Measurements from ENCODE around the gene SVIL. TPM values are rescaled to one million over a fixed set of nuclear protein-coding genes. Genes with fewer than 3 reads are reported as not detected.
A peak's percentile ranks its signal among the peaks of the same experiment; 100 is the strongest.
"Not testable (repeated sequence)": the region's sequence is repeated elsewhere in the genome, so short reads cannot be mapped to it uniquely, and the experiment has no call there.

The SVIL gene
- total RNA-seq, 1 donor from 2014 or later, result 16.2 TPM

DNA sequence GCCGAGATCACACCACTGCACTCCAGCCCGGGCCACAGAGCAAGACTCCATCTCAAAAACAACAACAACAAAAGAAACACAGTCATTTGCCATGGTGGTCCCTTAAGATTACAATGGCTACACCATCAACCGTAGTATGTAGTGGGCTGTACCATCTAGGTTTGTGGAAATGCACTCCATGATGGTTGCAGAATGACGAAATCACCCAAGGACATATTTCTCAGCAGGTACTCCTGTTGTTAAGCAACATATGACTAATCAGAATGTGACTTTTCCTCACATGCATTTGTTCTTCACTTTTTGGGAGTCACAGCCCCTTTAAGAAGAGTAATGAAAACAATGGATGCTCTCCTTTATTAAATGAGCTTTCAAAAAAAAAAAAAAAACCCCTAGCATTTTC is 11.0 kb downstream of the SVIL start:
- DNase-seq (ENCODE audit: low spot score) (no peak), ATAC-seq (no peak)

DNA sequence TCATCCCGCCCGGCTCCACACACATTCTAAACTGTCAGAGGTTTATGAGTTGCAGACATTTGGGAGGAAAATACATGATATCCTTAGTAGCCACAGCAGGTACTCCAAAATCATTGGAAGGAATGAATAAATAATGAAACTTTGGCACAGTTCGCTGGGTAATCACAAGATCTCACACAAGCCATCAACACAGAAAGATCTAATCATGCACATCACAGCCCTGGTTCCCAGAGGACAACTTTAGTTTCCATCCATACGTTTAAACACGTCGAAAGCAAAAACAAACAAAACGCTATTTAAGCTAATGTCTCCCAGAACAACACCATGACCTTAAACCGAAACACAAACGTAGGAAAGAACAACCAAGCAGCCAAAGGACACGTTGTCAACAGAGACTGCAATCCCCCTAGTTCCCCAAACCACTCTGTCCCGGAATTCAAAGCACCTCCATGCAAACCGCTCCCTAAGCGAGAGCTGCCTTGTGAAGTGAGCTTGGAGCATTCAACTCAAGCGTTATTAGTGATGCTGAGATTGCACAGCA is 12.3 kb downstream of the SVIL start:
- peak; percentile 15 for DNase-seq (ENCODE audit: low spot score)

DNA sequence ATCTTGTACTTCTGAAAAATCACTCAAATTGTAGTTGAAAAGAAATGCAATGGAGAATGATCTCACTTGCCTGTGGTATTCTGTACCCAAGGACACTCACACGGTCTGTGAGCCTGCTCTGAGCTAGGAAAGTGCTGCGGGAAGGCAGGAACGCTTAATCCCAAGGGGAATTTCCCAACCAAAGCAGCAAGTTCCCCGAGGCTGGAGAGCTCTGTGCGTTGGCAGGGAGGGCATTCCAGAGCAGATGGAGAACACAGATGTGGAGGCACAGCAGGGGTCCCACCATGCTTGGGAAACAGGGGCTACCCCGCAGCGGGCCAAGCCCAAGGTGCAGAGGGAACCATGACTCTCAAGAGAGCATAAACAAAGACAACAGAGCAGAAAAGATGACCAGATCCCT is 13.6 kb downstream of the SVIL start:
- ATAC-seq, result no peak
- DNase-seq (ENCODE audit: low spot score), result peak; percentile 21

More for the DNA sequence above, 12.3 kb downstream of the SVIL start:
- no peak for ATAC-seq

DNA sequence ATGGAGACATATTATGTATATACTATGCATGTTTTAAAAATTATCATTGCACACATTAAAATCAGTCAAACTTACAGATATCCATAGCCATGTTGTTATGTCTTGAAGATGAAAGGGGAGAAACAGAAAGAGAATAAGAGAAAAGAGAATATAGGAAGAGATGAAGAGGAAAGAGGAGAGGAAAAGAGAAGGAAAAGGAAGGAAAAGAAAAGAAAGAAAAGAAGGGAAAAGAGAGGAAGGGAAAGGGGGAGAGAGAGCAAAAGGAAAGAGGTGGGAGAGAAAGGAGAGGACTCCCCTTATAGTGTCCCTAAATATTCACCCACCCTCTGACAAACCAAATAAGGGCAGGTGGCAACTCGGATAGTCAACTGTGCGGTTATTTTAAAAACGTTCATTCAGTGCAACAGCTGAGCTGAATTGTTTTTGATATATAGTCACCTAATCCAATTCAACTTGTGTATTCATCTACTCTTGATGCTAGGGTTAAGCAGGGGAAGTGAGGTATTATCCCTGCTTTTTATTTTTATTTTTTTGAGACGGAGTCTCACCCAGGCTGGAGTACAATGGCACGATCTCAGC is 14.6 kb downstream of the SVIL start:
- ATAC-seq, result no peak

DNA sequence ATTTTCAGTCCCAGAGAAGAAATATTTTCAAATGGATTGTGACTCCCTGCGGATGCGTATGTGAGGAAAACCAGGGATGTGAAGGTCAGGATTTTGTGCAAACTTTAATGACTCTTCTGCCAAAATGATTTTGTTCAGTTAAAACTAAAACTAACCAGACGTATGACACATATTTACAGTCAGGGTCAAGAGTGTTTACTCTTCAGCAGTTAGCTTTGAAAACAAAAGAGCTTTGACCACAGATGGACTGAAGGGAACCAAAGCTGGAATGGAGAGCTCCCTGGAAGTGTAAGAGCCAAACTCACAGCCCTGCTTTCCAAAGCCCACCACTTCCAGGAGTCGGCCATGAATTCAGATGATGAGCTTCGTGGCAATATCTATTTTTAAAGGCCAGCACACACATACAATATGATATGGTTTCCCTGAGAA is 15.5 kb downstream of the SVIL start:
- peak; percentile 22 for DNase-seq (ENCODE audit: low spot score)
- ATAC-seq, result peak; percentile 71

More for the DNA sequence above, 14.6 kb downstream of the SVIL start:
- no peak for DNase-seq (ENCODE audit: low spot score)

DNA sequence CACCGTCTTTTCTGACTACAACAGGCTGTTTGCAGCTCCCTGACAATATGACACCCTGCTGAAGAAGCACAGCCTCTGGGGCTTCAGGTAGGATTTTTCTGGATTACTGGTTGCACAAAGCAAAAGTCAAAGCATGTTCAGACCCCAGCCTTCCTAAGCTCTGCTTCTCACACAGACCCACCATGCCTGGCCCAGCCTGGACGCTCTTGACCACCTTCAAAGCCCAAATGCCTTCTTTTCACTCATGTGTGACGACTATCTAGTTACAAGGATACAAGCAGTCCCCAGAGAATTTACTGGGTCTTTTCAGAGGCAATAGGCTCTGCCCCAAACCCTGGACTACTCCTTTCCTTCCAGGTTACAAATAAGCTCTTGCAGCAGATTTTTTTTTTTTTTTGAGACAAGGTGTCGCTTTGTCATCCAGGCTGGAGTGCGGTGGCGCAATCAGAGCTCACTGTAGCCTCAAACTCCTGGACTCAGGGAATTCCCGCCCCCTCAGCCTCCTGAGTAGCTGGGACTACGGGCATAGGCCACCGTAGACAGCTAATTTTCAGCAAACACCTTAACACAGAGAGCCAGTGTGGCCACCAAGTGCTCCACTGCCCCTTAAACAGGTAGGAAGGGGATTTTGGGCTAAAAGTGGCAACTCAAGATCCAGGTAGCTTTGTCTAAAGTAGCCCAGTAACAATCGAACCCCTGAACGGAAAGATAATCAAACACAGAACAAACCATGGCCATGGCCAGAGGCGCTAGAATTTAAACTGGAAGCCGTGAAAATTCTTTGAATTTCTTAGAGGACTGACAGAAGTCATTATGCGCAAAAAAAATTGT is 16.2 kb downstream of the SVIL start:
- peak; percentile 86 for ATAC-seq
- DNase-seq (ENCODE audit: low spot score), result peak; percentile 57

DNA sequence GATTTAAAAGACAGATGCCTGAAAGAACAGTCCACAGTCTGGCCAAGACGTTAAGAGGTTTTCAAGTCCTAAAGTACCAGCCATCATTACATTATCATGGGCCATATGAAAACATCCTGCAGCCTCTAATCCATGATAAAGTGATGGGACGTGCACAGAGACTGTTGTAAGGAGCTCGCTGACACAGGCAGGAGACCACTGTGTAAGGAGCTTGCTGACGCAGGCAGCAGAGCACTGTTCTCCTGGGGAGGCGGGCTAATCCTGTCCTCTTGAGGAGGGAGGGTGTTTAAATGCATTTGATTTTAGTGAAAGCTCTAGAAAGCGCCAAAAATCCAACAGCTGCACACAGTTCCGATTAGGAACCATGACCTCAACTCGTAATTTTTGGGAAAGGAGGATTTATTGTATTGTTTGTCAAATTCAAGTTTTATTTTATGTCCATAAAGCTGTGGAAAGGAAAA is 16.9 kb downstream of the SVIL start:
- ATAC-seq (no peak), DNase-seq (ENCODE audit: low spot score) (peak; percentile 6)

DNA sequence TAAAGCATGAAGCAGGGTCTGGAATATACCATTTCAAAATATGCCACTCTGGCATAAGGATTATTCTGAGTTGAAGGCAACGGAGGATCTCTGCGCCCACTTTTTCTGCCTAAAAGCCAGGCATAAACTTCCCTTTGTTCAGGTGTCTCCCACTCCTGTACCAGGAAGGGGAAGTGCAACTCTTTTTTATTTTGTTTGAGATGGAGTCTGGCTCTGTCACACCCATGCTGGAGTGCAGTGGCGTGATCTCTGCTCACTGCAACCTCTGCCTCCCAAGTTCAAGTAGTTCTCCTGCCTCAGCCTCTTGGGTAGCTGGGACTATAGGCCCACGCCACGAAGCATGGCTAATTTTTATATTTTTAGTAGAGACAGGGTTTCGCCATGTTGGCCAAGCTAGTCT is 18.2 kb downstream of the SVIL start:
- DNase-seq (ENCODE audit: low spot score) (peak; percentile 7), ATAC-seq (no peak)

DNA sequence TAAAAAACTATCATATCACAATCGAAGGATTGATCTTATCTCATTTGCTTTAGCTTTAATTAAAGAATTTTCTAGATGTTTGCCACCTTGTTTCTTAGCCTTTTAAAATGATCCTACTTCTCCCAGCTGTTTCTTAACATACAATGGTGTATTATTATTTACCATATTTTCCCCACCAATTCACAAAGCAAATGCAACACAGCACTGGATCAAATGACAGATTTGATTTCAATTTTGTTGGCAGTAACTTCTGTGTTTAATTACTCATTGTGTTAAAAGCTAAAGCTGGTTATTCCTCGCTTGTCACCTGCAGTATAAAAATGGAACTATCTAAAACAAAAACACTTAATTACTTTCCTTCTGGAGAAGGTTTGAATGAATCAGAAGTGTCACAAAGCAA is 19.6 kb downstream of the SVIL start:
- no peak for ATAC-seq

DNA sequence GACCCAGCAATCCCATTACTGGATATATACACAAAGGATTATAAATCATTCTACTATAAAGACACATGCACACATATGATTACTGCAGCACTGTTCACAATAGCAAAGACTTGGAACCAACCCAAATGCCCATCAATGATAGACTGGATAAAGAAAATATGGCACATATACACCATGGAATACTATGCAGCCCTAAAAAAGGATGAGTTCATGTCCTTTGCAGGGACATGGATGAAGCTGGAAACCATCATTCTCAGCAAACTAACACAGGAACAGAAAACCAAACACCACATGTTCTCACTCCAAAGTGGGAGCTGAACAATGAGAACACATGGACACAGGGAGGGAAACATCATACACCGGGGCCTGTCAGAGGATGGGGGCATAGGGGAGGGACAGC is 20.5 kb downstream of the SVIL start:
- ATAC-seq; DNase-seq (ENCODE audit: low spot score): not testable (repeated sequence)

More for the DNA sequence above, 19.6 kb downstream of the SVIL start:
- DNase-seq (ENCODE audit: low spot score), result no peak

DNA sequence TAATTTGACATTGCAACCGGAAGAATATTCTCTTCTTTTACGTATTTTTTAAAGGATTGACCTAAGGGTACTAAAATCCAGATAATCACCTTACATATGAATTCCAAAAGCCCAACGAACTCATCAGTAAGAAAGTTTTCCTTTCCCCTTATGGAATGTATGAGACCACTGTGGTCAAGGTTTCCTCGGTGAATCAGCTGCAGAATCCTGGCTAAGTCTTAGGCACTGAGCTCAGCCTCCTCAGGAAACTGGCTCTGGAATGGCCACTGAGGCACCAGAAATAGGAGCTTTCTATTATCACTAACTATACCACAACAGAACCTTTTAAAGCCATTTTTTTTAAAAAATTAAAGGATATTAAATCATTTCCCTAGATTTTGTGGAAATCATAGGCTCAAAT is 21.0 kb downstream of the SVIL start:
- no peak for DNase-seq (ENCODE audit: low spot score)
- ATAC-seq, result no peak

DNA sequence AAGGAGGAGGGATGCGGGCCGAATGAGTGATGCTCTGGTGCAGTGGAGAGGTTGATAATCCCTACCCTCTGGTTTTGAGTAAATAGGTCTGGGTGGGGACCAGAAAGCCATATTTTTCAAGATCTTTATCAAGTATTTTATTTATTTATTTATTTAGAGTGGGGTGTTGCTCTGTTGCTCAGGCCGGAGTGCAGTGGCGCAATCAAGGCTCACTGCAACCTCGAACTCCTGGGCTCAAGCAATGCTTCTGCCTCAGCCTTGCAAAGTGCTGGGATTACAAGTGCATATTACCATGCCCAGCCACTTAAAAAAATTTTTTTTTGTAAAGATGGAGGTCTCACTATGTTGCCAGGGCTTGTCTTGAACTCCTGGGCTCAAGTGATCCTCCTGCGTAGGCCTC is 21.6 kb downstream of the SVIL start:
- DNase-seq (ENCODE audit: low spot score), result peak; percentile 12
- ATAC-seq, result no peak

DNA sequence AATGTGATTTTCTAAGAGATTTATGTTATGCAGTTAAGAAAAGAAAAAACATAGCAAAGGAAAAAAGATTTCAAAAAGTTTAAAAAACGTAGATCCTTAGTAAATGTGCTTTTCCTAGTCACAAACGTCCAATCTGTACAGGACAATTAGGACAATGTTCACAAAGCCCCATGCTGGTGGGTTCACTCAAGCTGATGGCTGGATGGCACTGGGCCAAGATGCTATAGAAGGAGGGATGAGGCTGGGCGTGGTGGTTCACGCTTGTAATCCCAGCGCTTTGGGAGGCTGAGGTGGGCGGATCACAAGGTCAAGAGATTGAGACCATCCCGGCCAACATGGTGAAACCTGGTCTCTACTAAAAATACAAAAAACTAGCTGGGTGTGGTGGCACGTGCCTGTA is 22.1 kb downstream of the SVIL start:
- no peak for ATAC-seq
- peak; percentile 22 for DNase-seq (ENCODE audit: low spot score)

DNA sequence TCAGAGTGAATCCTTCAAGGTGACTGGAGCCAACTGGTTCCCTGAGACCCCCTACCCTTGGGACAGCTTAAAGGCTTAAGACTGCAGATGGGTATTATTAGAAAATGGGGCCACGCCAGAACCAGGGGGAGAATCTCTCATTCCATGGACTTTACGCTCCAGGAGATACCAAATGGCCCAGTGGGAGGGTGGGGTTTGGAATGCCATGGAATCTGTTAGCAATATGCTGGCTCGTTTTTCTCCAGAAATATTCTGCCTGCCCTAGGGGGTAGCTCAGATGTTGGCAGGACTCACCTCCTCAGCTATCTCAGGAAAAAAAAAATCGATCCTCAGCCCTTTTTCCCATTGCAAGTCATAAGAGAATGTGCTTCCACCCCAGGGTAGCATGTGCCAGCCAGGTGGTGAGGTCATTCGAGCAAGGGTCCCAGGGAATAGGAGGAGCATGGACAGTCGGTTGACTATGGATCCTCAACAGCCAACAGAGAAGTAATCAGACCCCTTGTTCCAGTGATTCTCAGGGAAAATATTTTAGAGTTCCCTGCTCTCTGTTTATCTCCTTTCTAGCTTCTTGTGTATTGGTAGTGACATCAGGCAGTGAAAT is 22.9 kb downstream of the SVIL start:
- ATAC-seq, result no peak

DNA sequence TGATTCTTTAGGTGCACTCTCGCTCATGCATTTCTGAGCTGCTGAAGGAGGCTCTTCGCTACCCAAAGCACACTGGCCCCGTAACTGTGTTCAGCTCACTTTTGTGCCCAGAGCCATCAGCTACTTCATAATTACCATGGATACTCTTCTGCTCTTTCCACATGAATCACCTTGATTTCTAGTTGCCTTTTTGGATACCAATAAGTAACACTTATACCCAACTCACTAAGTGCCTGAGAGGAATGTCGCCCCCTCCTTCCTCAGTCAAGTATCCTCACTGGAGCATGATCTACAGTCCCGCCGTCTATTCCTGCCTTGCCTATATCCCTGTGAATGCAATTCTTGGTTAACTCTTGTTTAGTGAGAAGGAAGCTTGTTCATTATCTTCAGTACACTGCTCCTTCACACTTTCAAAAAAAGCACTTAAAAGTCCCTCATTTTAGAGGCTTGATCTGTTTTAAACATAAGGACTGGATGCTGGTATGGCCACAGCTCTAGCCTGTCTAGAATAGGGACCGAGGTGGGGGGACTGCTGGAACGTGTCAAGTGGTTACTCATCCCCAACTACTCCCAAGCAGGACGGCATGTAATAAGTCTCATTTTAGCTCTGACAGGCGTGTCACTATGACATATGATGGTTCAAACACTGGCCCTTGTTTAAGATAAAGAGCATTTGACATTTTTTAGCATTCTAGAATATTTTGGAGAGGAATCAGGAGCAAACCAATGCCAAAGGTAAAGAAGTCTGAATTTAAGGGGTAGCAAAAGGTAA is 23.7 kb downstream of the SVIL start:
- DNase-seq (ENCODE audit: low spot score) (peak; percentile 4), ATAC-seq (no peak)

More for the DNA sequence above, 22.9 kb downstream of the SVIL start:
- DNase-seq (ENCODE audit: low spot score), result peak; percentile 19

DNA sequence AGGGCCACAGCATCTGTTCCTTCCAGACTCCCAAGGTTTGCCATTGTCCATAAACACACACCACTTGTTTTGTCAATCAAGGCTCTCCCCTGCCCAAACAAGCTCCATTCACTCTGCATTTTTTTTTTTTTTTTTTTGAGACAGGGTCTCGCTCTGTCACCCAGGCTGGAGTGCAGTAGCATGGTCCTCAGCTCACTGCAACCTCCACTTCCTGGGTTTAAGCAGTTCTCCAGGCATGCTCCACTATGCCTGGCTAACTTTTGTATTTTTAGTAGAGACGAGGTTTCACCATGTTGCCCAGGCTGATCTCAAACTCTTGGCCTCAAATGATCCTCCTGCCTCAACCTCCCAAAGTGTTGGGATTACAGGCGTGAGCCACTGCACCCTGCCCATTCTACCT is 24.4 kb downstream of the SVIL start:
- not testable (repeated sequence) for ATAC-seq

DNA sequence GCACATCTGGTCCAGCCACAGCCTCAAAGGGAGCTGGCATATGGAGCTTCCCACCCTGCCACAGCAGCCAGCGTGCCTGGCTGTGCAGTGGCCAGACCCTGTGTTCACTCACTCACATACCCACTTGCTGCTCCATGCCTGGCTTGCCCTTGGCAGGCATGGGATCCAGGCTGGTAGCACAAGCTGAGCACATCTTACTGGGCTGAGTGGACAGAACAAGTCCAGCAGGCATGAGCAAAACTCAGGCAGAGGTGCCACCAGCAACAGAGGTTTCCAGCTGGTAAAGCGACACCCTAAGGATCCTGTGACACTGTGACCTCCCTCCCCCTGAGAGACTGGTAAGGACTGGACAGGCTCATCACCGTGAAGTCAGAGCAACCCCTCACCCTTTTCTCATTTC is 25.1 kb downstream of the SVIL start:
- ATAC-seq, result no peak
- DNase-seq (ENCODE audit: low spot score), result no peak

More for the DNA sequence above, 24.4 kb downstream of the SVIL start:
- peak; percentile 0 for DNase-seq (ENCODE audit: low spot score)

DNA sequence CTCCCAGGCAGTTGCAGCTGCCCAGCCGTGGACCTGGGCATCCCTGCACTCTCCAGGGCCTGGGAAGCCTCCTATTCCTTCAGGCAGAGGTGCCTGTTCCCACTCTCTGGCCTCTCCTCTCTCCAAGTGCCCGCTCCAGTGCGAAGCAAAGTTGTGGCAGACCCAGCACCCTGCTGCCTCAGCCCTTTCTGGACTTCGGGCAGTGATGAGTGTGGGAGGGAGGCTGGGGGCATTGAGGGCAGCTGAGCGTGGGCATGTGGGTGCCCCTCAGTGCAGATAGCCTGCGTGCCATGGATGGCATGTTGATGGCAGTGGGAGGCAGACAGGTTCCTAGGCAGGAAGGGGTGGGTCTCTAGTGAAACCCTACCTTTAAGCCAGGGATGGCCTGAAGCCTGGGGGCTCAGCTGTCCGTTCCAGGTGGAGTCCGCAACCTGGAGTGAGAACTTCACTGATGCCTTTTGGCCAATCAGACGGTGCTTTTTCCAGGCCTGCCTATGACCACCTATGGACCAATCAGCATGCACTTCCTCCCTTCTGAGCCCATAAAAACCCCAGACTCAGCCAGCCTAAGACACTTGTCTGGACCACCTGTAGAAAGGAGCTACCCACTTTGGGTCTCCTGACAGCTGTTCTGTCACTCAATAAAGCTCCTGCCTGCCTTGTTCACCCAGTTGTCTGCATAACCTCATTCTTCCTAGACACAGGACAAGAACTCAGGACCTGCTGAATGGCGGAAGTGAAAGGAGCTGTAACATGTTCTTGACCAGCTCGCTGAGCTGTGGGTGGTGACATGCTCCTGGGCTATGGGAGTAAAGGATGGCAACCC is 26.1 kb downstream of the SVIL start:
- no peak for DNase-seq (ENCODE audit: low spot score)
- ATAC-seq, result no peak

DNA sequence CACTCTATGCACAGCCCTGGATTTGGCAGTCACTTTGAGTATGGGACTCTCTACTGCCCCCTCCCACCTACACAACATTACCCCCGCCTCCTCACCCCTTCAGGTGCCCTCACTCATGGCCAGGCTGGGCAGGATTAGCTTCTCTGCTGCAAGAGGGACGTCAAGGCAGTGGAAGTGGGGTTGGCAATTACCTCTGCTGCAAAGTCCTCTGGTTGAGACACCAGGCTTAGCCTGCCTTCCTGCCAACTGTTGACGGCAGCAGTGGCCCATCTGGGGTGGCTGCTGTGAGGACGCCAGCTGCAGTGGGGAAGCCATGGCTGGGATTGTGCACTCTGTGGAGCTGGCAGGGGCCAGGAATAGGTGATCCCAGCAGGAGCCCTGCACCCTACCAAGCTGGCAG is 26.7 kb downstream of the SVIL start:
- ATAC-seq, result peak; percentile 62
- DNase-seq (ENCODE audit: low spot score), result no peak

DNA sequence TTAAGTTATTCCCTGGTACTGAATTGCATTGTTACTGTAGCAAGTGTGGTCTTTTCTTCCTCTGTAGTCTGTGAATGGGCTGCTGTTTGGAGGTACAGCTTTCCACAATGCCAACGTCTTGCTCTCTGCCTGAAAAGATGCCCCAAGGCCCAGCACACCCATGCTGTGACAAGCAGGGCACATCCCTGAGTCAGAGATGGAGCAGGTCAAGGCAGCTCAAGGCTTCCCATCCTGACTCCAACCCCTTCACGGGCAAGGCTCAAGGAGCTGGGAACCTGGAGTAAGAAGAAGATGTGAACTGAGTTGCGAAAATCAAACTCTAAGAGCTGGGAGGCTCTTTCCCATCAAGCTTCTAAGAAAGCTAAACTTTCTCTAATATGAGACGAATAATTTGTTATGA is 27.2 kb downstream of the SVIL start:
- ATAC-seq (no peak), DNase-seq (ENCODE audit: low spot score) (no peak)

All from left lobe of liver (tissue), 2 donors.